DND-41 (cell line): ENCODE results near the gene GABRR2.

Experiments used
- ATAC-seq: fragments of 200-7000 bp; cut with Tn5 transposase; 3 replicates; pipeline ENCODE4 v1.9.1; 2021; ENCODE audit warnings: low read depth; ENCODE audit not compliant: insufficient read depth
- DNase-seq: peaks from one replicate; pipeline ENCODE4 v3.0.0-alpha.2; 2020
- H2AFZ ChIP-seq: 2 replicates; pipeline ENCODE4 v1.6.0; 2012; ENCODE audit warnings: low read depth, low read length
- H3K27ac ChIP-seq: 2 replicates; pipeline ENCODE4 v1.5.1; 2012; ENCODE audit warnings: low read length, inconsistent platforms
- H3K27me3 ChIP-seq: fragments of 200-600 bp; sonication (generic); 2 replicates; pipeline ENCODE4 v1.6.0; 2012; ENCODE audit warnings: low read length, mild to moderate bottlenecking, inconsistent platforms; ENCODE audit not compliant: insufficient read depth, poor library complexity
- H3K36me3 ChIP-seq: 2 replicates; pipeline ENCODE4 v1.5.1; 2012; ENCODE audit warnings: low read length, inconsistent platforms; ENCODE audit not compliant: insufficient read depth
- H3K4me1 ChIP-seq: 2 replicates; pipeline ENCODE4 v1.5.1; 2012; ENCODE audit warnings: mild to moderate bottlenecking, low read length; ENCODE audit not compliant: insufficient read depth
- H3K4me2 ChIP-seq: 2 replicates; pipeline ENCODE4 v1.6.0; 2012; ENCODE audit warnings: mild to moderate bottlenecking, moderate library complexity, low read length, inconsistent platforms; ENCODE audit not compliant: insufficient read depth
- H3K4me3 ChIP-seq, 2 experiments: fragments of 200-600 bp in 1 of 2; shearing (Covaris generic) in 1 of 2; 2 replicates each; pipeline ENCODE4 v1.5.1; 2012 to 2016; ENCODE audit warnings: inconsistent platforms in 2 of 2, low read length in 2 of 2, mild to moderate bottlenecking in 2 of 2, low read depth in 1 of 2, moderate library complexity in 1 of 2
- H3K79me2 ChIP-seq: 2 replicates; pipeline ENCODE4 v1.6.0; 2012; ENCODE audit warnings: low read length, inconsistent platforms; ENCODE audit not compliant: insufficient read depth
- H3K9ac ChIP-seq: 2 replicates; pipeline ENCODE4 v1.6.0; 2012; ENCODE audit warnings: low read depth, mild to moderate bottlenecking, inconsistent platforms, low read length, moderate library complexity
- H3K9me3 ChIP-seq: 2 replicates; pipeline ENCODE4 v1.5.1; 2012; ENCODE audit warnings: low read length, moderate library complexity, mild to moderate bottlenecking, inconsistent platforms; ENCODE audit not compliant: insufficient read depth, severe bottlenecking
- H4K20me1 ChIP-seq: 2 replicates; pipeline ENCODE4 v1.6.0; 2012; ENCODE audit warnings: low read length; ENCODE audit not compliant: insufficient read depth
- CTCF ChIP-seq: IDR thresholded peaks from 2 replicates; pipeline ENCODE4 v1.5.1; 2012; ENCODE audit warnings: borderline replicate concordance, low read length, moderate library complexity, mild to moderate bottlenecking; ENCODE audit not compliant: poor library complexity, severe bottlenecking; ENCODE audit errors: extremely low read depth
- EZH2 ChIP-seq: IDR thresholded peaks from 3 replicates; pipeline ENCODE4 v1.6.1; 2012; ENCODE audit warnings: borderline replicate concordance, low read depth, mild to moderate bottlenecking, moderate library complexity, low read length, inconsistent platforms; ENCODE audit not compliant: severe bottlenecking

The GABRR2 gene

GRCh38 chr6:89356642-89357170 is 41.6 kb upstream of the GABRR2 start:
- TF ChIP-seq CTCF (no peak), EZH2 (no peak)
- Histone ChIP-seq H3K36me3 (no peaks in the 10 kb centered on the region; the same call in 1 of the 2 replicates), H3K4me3 (peak overlapping the region in 1 of 2 experiments; percentile 48; a peak in 1 of 4 replicates), H3K9ac (peak overlapping the region; percentile 59), H3K27me3 (no peaks in the 10 kb centered on the region), H3K4me2 (peak overlapping the region; percentile 60), H3K27ac (peak overlapping the region; percentile 86), H3K9me3 (no peaks in the 10 kb centered on the region), H3K4me1 (peaks cover 84% of the 10 kb centered on the region), H3K79me2 (peaks cover 26% of the 10 kb centered on the region), H2AFZ (peak overlapping the region; percentile 27; the same call in 1 of the 2 replicates), H4K20me1 (no peaks in the 10 kb centered on the region)
- no peak for ATAC-seq
- no peak for DNase-seq

- TF ChIP-seq EZH2 (no peak), CTCF (no peak)
- Histone ChIP-seq H3K27ac (peak overlapping the region; percentile 86), H3K36me3 (no peaks in the 10 kb centered on the region; the same call in 1 of the 2 replicates), H3K9me3 (no peaks in the 10 kb centered on the region), H3K4me2 (peak overlapping the region; percentile 60; the same call in 1 of the 2 replicates), H4K20me1 (0 out of 2 replicates have a peak, but pooled peaks cover under 1% of the 10 kb centered on the region), H3K4me3 (no peak overlapping the region), H2AFZ (no peak overlapping the region), H3K27me3 (no peaks in the 10 kb centered on the region), H3K4me1 (peaks cover 84% of the 10 kb centered on the region), H3K79me2 (peaks cover 36% of the 10 kb centered on the region), H3K9ac (peak overlapping the region; percentile 59; the same call in 1 of the 2 replicates)
- ATAC-seq (no peak), DNase-seq (no peak)
Observed at GRCh38 chr6:89355511-89356194, 40.6 kb upstream of the GABRR2 start.

- H3K9ac ChIP-seq, result peak overlapping the region; percentile 99
- DNase-seq, result no peak
- ATAC-seq, result no peak
- H3K27ac ChIP-seq, result peak overlapping the region; percentile 96
- H4K20me1 ChIP-seq, result peaks cover 15% of the 10 kb centered on the region
- H3K4me2 ChIP-seq, result peak overlapping the region; percentile 58
- no peaks in the 10 kb centered on the region for H3K9me3 ChIP-seq
- H3K4me3 ChIP-seq, result peak overlapping the region; percentile 33 to 72; a peak in 3 of 4 replicates
- TF ChIP-seq CTCF (no peak), EZH2 (no peak)
- no peaks in the 10 kb centered on the region; the same call in 1 of the 2 replicates for H3K36me3 ChIP-seq
- H3K4me1 ChIP-seq, result peaks cover 84% of the 10 kb centered on the region
- no peak overlapping the region; the same call in 1 of the 2 replicates for H2AFZ ChIP-seq
- peaks cover 55% of the 10 kb centered on the region for H3K79me2 ChIP-seq
- no peaks in the 10 kb centered on the region for H3K27me3 ChIP-seq
Observed at GRCh38 chr6:89353702-89354392, 38.7 kb upstream of the GABRR2 start.
